Panc1 (cell line): ENCODE data around the gene KHDRBS2. TPM values are rescaled to one million over a fixed set of nuclear protein-coding genes. Genes with fewer than 3 reads are reported as not detected.

Source experiments
- ATAC-seq: fragments of 200-7000 bp; cut with Tn5 transposase; 2 replicates; pipeline ENCODE4 v1.9.1; 2020; ENCODE audit warnings: mild to moderate bottlenecking, moderate library complexity
- BruUV-seq: library from RNA; stranded (reverse); fragments of 400-500 nt; replicated peaks from 2 replicates; lab custom pipeline; 2021; lab: Mats Ljungman, UMichigan
- CTCF ChIA-PET: fragments of 300-600 bp; sonication (Branson Sonifier 250); formaldehyde crosslinking; loops from one replicate; lab custom pipeline; 2022; ENCODE audit warnings: antibody characterized with exemption; lab: Charles Lee
- POLR2A ChIA-PET: fragments of 300-600 bp; sonication (Branson Sonifier 250); formaldehyde crosslinking; loops from one replicate; lab custom pipeline; 2022; ENCODE audit warnings: antibody characterized with exemption; lab: Charles Lee
- DNase-seq: peaks from one replicate; pipeline ENCODE4 v3.0.0-alpha.2; 2010; ENCODE audit warnings: low read depth, low spot score
- H3K27ac ChIP-seq: 2 replicates; pipeline ENCODE4 v1.5.1; 2011; ENCODE audit warnings: mild to moderate bottlenecking, low read length, inconsistent platforms
- H3K27me3 ChIP-seq: fragments of 200-500 bp; sonication (Bioruptor generic); 2 replicates; pipeline ENCODE4 v1.6.0; 2014; ENCODE audit warnings: low read length, inconsistent platforms; ENCODE audit not compliant: control insufficient read depth, insufficient read depth
- H3K36me3 ChIP-seq: fragments of 200-500 bp; sonication (Bioruptor generic); 2 replicates; pipeline ENCODE4 v1.5.1; 2014; ENCODE audit warnings: inconsistent platforms, mild to moderate bottlenecking, low read length, moderate library complexity; ENCODE audit not compliant: control insufficient read depth, insufficient read depth
- H3K4me1 ChIP-seq: 2 replicates; pipeline ENCODE4 v1.5.1; 2011; ENCODE audit warnings: inconsistent platforms, mild to moderate bottlenecking, low read length, moderate library complexity; ENCODE audit not compliant: control insufficient read depth, insufficient read depth
- H3K4me3 ChIP-seq, 2 experiments: 2 replicates each; pipeline ENCODE4 v1.5.1; 2011 to 2012; ENCODE audit warnings: low read depth in 2 of 2, low read length in 2 of 2, mild to moderate bottlenecking in 2 of 2, inconsistent platforms in 1 of 2, moderate library complexity in 1 of 2
- H3K9me3 ChIP-seq: fragments of 200-500 bp; sonication (Bioruptor generic); 2 replicates; pipeline ENCODE4 v1.5.1; 2014; ENCODE audit warnings: low read depth, mild to moderate bottlenecking, inconsistent platforms, low read length, moderate library complexity; ENCODE audit not compliant: control insufficient read depth, insufficient read depth
- CTCF ChIP-seq: fragments of 450-650 bp; IDR thresholded peaks from 2 replicates; pipeline ENCODE4 v1.5.1; 2017; ENCODE audit warnings: mild to moderate bottlenecking
- POLR2AphosphoS5 ChIP-seq: IDR thresholded peaks from 2 replicates; pipeline ENCODE4 v1.6.1; 2012; ENCODE audit warnings: mild to moderate bottlenecking, low read depth, low read length, moderate library complexity
- REST ChIP-seq, 2 experiments: IDR thresholded peaks; 2 replicates each; pipeline ENCODE4 v1.6.1; 2011 to 2012; ENCODE audit warnings: low read depth in 2 of 2, control low read depth in 1 of 2, low read length in 1 of 2, mild to moderate bottlenecking in 1 of 2, moderate library complexity in 1 of 2; ENCODE audit not compliant: insufficient read depth in 1 of 2
- SIN3A ChIP-seq: IDR thresholded peaks from 2 replicates; pipeline ENCODE4 v1.6.1; 2012; ENCODE audit warnings: low read depth, mild to moderate bottlenecking, low read length, moderate library complexity, borderline replicate concordance; ENCODE audit not compliant: insufficient read depth
- TCF7L2 ChIP-seq: IDR thresholded peaks from 2 replicates; pipeline ENCODE4 v1.6.1; 2011; ENCODE audit warnings: mild to moderate bottlenecking, low read depth, low read length, inconsistent platforms
- in situ Hi-C: cut with HindIII; loops from 2 replicates; pipeline ENCODE4 v1.10.0; 2016; ENCODE audit warnings: low sequenced_read_pairs, low pct_unique_long_range_greater_than_20kb
- intact Hi-C: fragments of 100-400 bp; cut with micrococcal nuclease; formaldehyde crosslinking; loops from one replicate; pipeline ENCODE4 v1.10.0; 2022; ENCODE audit not compliant: unreplicated experiment
- total RNA-seq: library from RNA; stranded (reverse); gene quantifications from one replicate; pipeline ENCODE4 v1.2.1, GENCODE V29; 2021; ENCODE audit not compliant: unreplicated experiment

The KHDRBS2 gene
- total RNA-seq, 1 experiment from 2014 or later: not detected

- TF ChIP-seq REST (IDR thresholded peaks at IDR 0.05; ENCODE audit: insufficient read depth in 1 of 2, low read depth in 2 of 2, low read length in 1 of 2) (no peak), TCF7L2 (no peak), POLR2AphosphoS5 (no peak), CTCF (no peak), SIN3A (no peak)
- BruUV-seq: no TSS peak
- Histone ChIP-seq H3K27ac (no peak overlapping the region), H3K4me3 (no peak overlapping the region), H3K36me3 (no peaks in the 10 kb centered on the region), H3K27me3 (no peaks in the 10 kb centered on the region), H3K9me3 (no peaks in the 10 kb centered on the region), H3K4me1 (no peaks in the 10 kb centered on the region)
- DNase-seq (no peak), ATAC-seq (no peak)
- POLR2A ChIA-PET: no interaction called here
- intact Hi-C loops (no loop called here), in situ Hi-C loops (no loop called here)
- CTCF ChIA-PET: no interaction called here
These were observed 49.2 kb downstream of the KHDRBS2 start for GRCh38 chr6:62236784-62237183.

GRCh38 chr6:62229231-62229630 is 56.8 kb downstream of the KHDRBS2 start:
- DNase-seq (no peak), ATAC-seq (no peak)
- Histone ChIP-seq H3K27ac (no peak overlapping the region), H3K36me3 (no peaks in the 10 kb centered on the region), H3K9me3 (no peaks in the 10 kb centered on the region), H3K27me3 (no peaks in the 10 kb centered on the region), H3K4me1 (no peaks in the 10 kb centered on the region), H3K4me3 (no peak overlapping the region)
- intact Hi-C loops: no loop called here
- CTCF ChIA-PET: no interaction called here
- TF ChIP-seq REST (IDR thresholded peaks at IDR 0.05; ENCODE audit: insufficient read depth in 1 of 2, low read depth in 2 of 2, low read length in 1 of 2): no peak
- no peak for TF ChIP-seq SIN3A
- no peak for TF ChIP-seq CTCF
- TF ChIP-seq POLR2AphosphoS5: no peak
- TF ChIP-seq TCF7L2: no peak
- in situ Hi-C loops: no loop called here
- POLR2A ChIA-PET: no interaction called here
- no TSS peak for BruUV-seq
